GM12874 (cell line): ENCODE measurements around the gene TEX35.

ENCODE experiments used
- CTCF ChIP-seq: IDR thresholded peaks from 2 replicates; pipeline ENCODE4 v1.5.1; 2011; ENCODE audit warnings: low read depth, mild to moderate bottlenecking, control low read depth, low read length, moderate library complexity; ENCODE audit not compliant: insufficient read depth

Gene TEX35

GRCh38 chr1:178512566-178513277 is at the start of gene TEX35:
Gene TEX35 (plus strand): TSS chr1:178513109. CDS start chr1:178513189, 80 bp downstream.
- no peak for TF ChIP-seq CTCF

- TF ChIP-seq CTCF, result no peak
Measured at GRCh38 chr1:178464141-178464540, 48.8 kb upstream of the TEX35 start.

GRCh38 chr1:178464566-178464965 is 48.3 kb upstream of the TEX35 start:
- TF ChIP-seq CTCF, result no peak

GRCh38 chr1:178465011-178465410 is 47.9 kb upstream of the TEX35 start:
- no peak for TF ChIP-seq CTCF

- no peak for TF ChIP-seq CTCF
Measured at GRCh38 chr1:178467837-178468236, 45.1 kb upstream of the TEX35 start.

- TF ChIP-seq CTCF, result no peak
Measured at GRCh38 chr1:178470411-178470960, 42.4 kb upstream of the TEX35 start.

- TF ChIP-seq CTCF, result no peak
Measured at GRCh38 chr1:178472531-178472930, 40.4 kb upstream of the TEX35 start.
